WTC11 (cell line): ENCODE data around the gene STK32C. TPM values are rescaled to one million over a fixed set of nuclear protein-coding genes. Genes with fewer than 3 reads are reported as not detected.

Experiments
- ATAC-seq: fragments of 200-7000 bp; cut with Tn5 transposase; 2 replicates; pipeline ENCODE4 v1.10.0; 2021; ENCODE audit warnings: mild to moderate bottlenecking, moderate library complexity
- CTCF ChIA-PET: fragments of 300-600 bp; sonication (Branson Sonifier 250); formaldehyde crosslinking; loops from one replicate; lab custom pipeline; 2021; ENCODE audit warnings: antibody characterized with exemption; lab: Charles Lee
- POLR2A ChIA-PET: fragments of 350-600 bp; sonication (Branson Sonifier 250); formaldehyde crosslinking; loops from one replicate; lab custom pipeline; 2021; ENCODE audit warnings: antibody characterized with exemption; lab: Charles Lee
- DNase-seq: peaks from one replicate; pipeline ENCODE4 v3.0.0; 2021; ENCODE audit warnings: low spot score
- H3K27ac Mint-ChIP-seq: 2 replicates; pipeline ENCODE4 v1.8.0; 2021; ENCODE audit warnings: mixed read lengths
- H3K27me3 Mint-ChIP-seq: 2 replicates; pipeline ENCODE4 v1.8.0; 2021; ENCODE audit warnings: low read depth, mild to moderate bottlenecking, moderate library complexity, mixed read lengths
- H3K36me3 Mint-ChIP-seq: 2 replicates; pipeline ENCODE4 v1.8.0; 2021; ENCODE audit warnings: mixed read lengths
- H3K4me1 Mint-ChIP-seq: 2 replicates; pipeline ENCODE4 v1.8.0; 2022; ENCODE audit warnings: mixed read lengths
- H3K4me3 Mint-ChIP-seq: 2 replicates; pipeline ENCODE4 v1.8.0; 2021; ENCODE audit warnings: mild to moderate bottlenecking, moderate library complexity, mixed read lengths
- H3K9me3 Mint-ChIP-seq: 2 replicates; pipeline ENCODE4 v1.8.0; 2021; ENCODE audit warnings: mixed read lengths
- ATF1 ChIP-seq: sonication (generic); formaldehyde crosslinking; IDR thresholded peaks from 2 replicates; pipeline ENCODE4 v1.8.1; 2023; ENCODE audit warnings: mild to moderate bottlenecking, moderate library complexity, missing genetic modification reagents
- CBFB ChIP-seq: sonication (generic); formaldehyde crosslinking; IDR thresholded peaks from 2 replicates; pipeline ENCODE4 v1.8.1; 2022; ENCODE audit warnings: mild to moderate bottlenecking, low read depth, missing genetic modification reagents
- EMX1 ChIP-seq: fragments of 250-450 bp; sonication (Bioruptor Pico); IDR thresholded peaks from 2 replicates; pipeline ENCODE4 v1.8.0; 2021; ENCODE audit warnings: mild to moderate bottlenecking
- GABPB1 ChIP-seq: sonication (generic); formaldehyde crosslinking; IDR thresholded peaks from 2 replicates; pipeline ENCODE4 v1.8.1; 2023; ENCODE audit warnings: mild to moderate bottlenecking, missing genetic modification reagents
- GRHL2 ChIP-seq: fragments of 250-450 bp; sonication (Bioruptor Pico); IDR thresholded peaks from 2 replicates; pipeline ENCODE4 v1.8.0; 2022; ENCODE audit warnings: mild to moderate bottlenecking, moderate library complexity; ENCODE audit not compliant: insufficient replicate concordance, severe bottlenecking
- HMGA2 ChIP-seq: fragments of 250-450 bp; sonication (Bioruptor Pico); IDR thresholded peaks from 2 replicates; pipeline ENCODE4 v1.4.0; 2021; ENCODE audit warnings: mild to moderate bottlenecking, moderate library complexity
- IRF2 ChIP-seq: sonication (generic); formaldehyde crosslinking; IDR thresholded peaks from 2 replicates; pipeline ENCODE4 v1.8.0; 2022; ENCODE audit warnings: low read depth, missing genetic modification reagents, borderline replicate concordance
- JAZF1 ChIP-seq: fragments of 250-450 bp; sonication (Bioruptor Pico); IDR thresholded peaks from 2 replicates; pipeline ENCODE4 v1.9.0; 2021; ENCODE audit warnings: moderate library complexity, mild to moderate bottlenecking, inconsistent platforms
- KAT7 ChIP-seq: sonication (generic); formaldehyde crosslinking; IDR thresholded peaks from 2 replicates; pipeline ENCODE4 v1.8.1; 2023; ENCODE audit warnings: missing genetic modification reagents, mild to moderate bottlenecking, borderline replicate concordance
- MYBL2 ChIP-seq: sonication (generic); formaldehyde crosslinking; IDR thresholded peaks from 2 replicates; pipeline ENCODE4 v1.8.1; 2023; ENCODE audit warnings: mild to moderate bottlenecking, moderate library complexity, missing genetic modification reagents
- NR1H2 ChIP-seq: sonication (generic); formaldehyde crosslinking; IDR thresholded peaks from 2 replicates; pipeline ENCODE4 v1.9.0; 2021; ENCODE audit warnings: mild to moderate bottlenecking, moderate library complexity, missing genetic modification reagents
- NR2C2 ChIP-seq: sonication (generic); formaldehyde crosslinking; IDR thresholded peaks from 2 replicates; pipeline ENCODE4 v1.8.0; 2022; ENCODE audit warnings: mild to moderate bottlenecking, missing genetic modification reagents
- STAT6 ChIP-seq: sonication (generic); formaldehyde crosslinking; conservative IDR thresholded peaks from 2 replicates; pipeline ENCODE4 v1.8.1; 2023; ENCODE audit warnings: mild to moderate bottlenecking, low read depth, missing genetic modification reagents, moderate library complexity
- TCF7 ChIP-seq: sonication (generic); formaldehyde crosslinking; IDR thresholded peaks from 2 replicates; pipeline ENCODE4 v1.8.0; 2022; ENCODE audit warnings: mild to moderate bottlenecking, low read depth, missing genetic modification reagents, moderate library complexity
- USF1 ChIP-seq: sonication (generic); formaldehyde crosslinking; IDR thresholded peaks from 2 replicates; pipeline ENCODE4 v1.8.0; 2022; ENCODE audit warnings: mild to moderate bottlenecking, missing genetic modification reagents
- ZBTB43 ChIP-seq: sonication (generic); formaldehyde crosslinking; IDR thresholded peaks from 2 replicates; pipeline ENCODE4 v1.8.1; 2023; ENCODE audit warnings: mild to moderate bottlenecking, missing genetic modification reagents
- ZNF317 ChIP-seq: sonication (generic); formaldehyde crosslinking; IDR thresholded peaks from 2 replicates; pipeline ENCODE4 v1.8.1; 2023; ENCODE audit warnings: low read depth, mild to moderate bottlenecking, moderate library complexity, missing genetic modification reagents, borderline replicate concordance
- ZNF416 ChIP-seq: fragments of 250-450 bp; sonication (Bioruptor Pico); IDR thresholded peaks from 2 replicates; pipeline ENCODE4 v1.9.0; 2021; ENCODE audit warnings: mild to moderate bottlenecking, inconsistent platforms
- ZNF512 ChIP-seq: sonication (generic); formaldehyde crosslinking; IDR thresholded peaks from 2 replicates; pipeline ENCODE4 v1.8.1; 2022; ENCODE audit warnings: missing genetic modification reagents, borderline replicate concordance
- total RNA-seq: library from RNA; stranded (reverse); gene quantifications from 3 replicates; pipeline ENCODE4 v1.2.3, GENCODE V29; 2021
- TF ChIP-seq, protein P1 (sequence below): fragments of 250-450 bp; sonication (Bioruptor Pico); IDR thresholded peaks from 2 replicates; pipeline ENCODE4 v1.9.0; 2021; ENCODE audit warnings: mild to moderate bottlenecking
- TF ChIP-seq, protein P2 (sequence below): sonication (generic); formaldehyde crosslinking; IDR thresholded peaks from 2 replicates; pipeline ENCODE4 v1.8.1; 2023; ENCODE audit warnings: mild to moderate bottlenecking, missing genetic modification reagents, moderate library complexity
- TF ChIP-seq, protein P3 (sequence below): fragments of 250-450 bp; sonication (Bioruptor Pico); IDR thresholded peaks from 2 replicates; pipeline ENCODE4 v1.9.0; 2021; ENCODE audit warnings: moderate library complexity, mild to moderate bottlenecking, inconsistent platforms, borderline replicate concordance

STK32C gene
- total RNA-seq, 1 experiment from 2014 or later, result 20.7 TPM

DNA sequence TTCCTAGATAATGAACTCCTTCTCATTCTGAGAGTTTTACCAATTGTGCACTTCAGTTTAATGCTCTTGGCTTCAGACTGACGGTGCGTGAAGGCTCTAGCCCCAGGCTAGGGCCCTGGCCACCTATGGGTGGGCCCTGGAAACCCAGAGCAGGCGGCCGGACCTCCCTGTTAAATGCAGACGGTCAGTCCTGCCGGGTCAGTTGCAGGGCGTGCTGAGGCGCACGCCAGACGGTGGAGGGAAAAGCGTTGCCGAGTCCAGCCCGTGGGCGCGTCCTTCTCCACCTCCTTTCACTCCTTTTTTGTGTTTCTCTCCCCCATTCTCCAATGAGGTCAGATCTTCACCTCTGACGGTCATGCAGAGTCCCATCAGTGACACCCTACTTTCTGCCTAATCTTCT, 118.7 kb downstream of the STK32C start (continued):
- TF ChIP-seq, protein P1, sequence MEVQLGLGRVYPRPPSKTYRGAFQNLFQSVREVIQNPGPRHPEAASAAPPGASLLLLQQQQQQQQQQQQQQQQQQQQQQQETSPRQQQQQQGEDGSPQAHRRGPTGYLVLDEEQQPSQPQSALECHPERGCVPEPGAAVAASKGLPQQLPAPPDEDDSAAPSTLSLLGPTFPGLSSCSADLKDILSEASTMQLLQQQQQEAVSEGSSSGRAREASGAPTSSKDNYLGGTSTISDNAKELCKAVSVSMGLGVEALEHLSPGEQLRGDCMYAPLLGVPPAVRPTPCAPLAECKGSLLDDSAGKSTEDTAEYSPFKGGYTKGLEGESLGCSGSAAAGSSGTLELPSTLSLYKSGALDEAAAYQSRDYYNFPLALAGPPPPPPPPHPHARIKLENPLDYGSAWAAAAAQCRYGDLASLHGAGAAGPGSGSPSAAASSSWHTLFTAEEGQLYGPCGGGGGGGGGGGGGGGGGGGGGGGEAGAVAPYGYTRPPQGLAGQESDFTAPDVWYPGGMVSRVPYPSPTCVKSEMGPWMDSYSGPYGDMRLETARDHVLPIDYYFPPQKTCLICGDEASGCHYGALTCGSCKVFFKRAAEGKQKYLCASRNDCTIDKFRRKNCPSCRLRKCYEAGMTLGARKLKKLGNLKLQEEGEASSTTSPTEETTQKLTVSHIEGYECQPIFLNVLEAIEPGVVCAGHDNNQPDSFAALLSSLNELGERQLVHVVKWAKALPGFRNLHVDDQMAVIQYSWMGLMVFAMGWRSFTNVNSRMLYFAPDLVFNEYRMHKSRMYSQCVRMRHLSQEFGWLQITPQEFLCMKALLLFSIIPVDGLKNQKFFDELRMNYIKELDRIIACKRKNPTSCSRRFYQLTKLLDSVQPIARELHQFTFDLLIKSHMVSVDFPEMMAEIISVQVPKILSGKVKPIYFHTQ (CRISPR knock-in tag), result no peak
- TF ChIP-seq GRHL2 (CRISPR knock-in tag) (no peak), GABPB1 (CRISPR knock-in tag) (no peak)

DNA sequence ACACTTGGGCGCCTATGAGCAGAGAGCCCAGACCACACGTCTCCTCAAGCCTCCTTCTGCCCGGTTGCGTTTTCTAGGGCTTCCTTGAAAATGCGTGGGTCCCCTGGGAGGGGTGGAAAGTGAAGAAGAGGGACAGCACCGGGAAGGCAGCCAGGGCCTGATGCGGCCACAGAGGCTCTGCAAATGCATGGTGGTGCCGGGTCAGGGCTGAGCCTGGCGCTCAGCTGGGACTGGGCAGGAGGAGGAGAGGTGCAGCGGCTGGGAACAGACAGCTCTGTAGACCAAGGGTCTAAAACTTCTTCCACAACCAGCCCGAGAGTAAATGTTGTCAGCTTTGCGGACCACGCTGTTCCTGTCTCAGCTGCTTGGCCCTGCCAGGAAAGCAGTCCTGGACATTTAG, 119.4 kb downstream of the STK32C start:
- DNase-seq (no peak), ATAC-seq (no peak)
- CTCF ChIA-PET, result interaction anchor here (0.7 to 1.6 kb wide), 3 partner anchors 12 to 467 kb away, joined by 3 to 5 read pairs (median 3); no protein-coding TSS in a partner anchor
- H3K27me3 Mint-ChIP-seq, result peaks cover 59% of the 10 kb centered on the region
- peaks cover 9% of the 10 kb centered on the region for H3K4me1 Mint-ChIP-seq
- POLR2A ChIA-PET, result no interaction called here
- peaks cover 10% of the 10 kb centered on the region; the same call in 1 of the 2 replicates for H3K36me3 Mint-ChIP-seq
- H3K4me3 Mint-ChIP-seq, result peak overlapping the region; percentile 59
- peaks cover 4% of the 10 kb centered on the region for H3K9me3 Mint-ChIP-seq
- no peak overlapping the region for H3K27ac Mint-ChIP-seq
- TF ChIP-seq NR1H2 (CRISPR knock-in tag) (no peak), KAT7 (no peak), ZNF512 (CRISPR knock-in tag) (no peak), ZNF416 (CRISPR knock-in tag) (no peak), NR2C2 (no peak), TCF7 (CRISPR knock-in tag) (no peak), IRF2 (CRISPR knock-in tag) (no peak), CBFB (no peak), EMX1 (CRISPR knock-in tag) (no peak)
- TF ChIP-seq, protein P2, sequence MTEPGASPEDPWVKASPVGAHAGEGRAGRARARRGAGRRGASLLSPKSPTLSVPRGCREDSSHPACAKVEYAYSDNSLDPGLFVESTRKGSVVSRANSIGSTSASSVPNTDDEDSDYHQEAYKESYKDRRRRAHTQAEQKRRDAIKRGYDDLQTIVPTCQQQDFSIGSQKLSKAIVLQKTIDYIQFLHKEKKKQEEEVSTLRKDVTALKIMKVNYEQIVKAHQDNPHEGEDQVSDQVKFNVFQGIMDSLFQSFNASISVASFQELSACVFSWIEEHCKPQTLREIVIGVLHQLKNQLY (CRISPR knock-in tag), result no peak
- TF ChIP-seq, all 79 proteins: peak for 0

DNA sequence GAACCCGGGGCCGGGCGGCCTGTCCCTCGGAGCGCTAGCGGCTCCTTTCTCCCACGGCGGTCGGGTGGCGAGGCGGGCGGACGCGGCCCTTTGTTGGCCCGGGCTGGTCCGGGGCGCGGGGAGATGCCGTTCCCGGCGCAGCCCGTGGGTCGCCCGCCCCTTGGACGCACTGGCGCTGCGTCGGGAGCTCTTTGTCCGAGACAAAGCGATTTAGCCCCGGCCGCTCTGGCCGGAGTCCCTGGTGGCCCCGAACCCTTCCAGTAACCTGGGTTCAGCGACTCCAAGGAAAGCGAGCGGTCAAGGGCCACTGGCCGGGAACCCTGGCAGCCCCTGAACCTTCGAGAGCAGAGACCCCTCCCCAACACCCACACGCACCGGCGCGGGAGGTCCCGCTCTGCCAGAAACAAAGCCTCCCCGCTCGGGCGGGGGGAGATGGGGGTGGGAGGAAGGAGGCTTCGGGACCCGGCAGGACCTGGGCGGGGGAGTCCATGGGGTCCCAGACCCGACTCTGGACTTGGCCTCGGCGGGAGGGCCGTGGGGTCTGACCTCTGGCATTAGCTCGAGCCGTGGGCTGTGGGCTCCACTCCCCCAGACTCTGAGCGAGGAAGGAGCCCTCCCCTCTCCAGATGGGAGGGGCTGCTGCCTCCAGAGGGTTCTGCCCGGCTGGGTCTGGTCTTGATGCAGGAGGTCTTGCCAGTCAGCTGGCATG, 120.2 kb downstream of the STK32C start:
- CTCF ChIA-PET, result interaction anchor here (0.7 to 1.6 kb wide), 5 partner anchors 11 to 467 kb away, joined by 3 to 5 read pairs (median 3); no protein-coding TSS in a partner anchor
- POLR2A ChIA-PET, result no interaction called here
- peak; percentile 37 for ATAC-seq
- H3K36me3 Mint-ChIP-seq, result peaks cover 8% of the 10 kb centered on the region; the same call in 1 of the 2 replicates
- H3K9me3 Mint-ChIP-seq, result peaks cover 4% of the 10 kb centered on the region
- peaks cover 9% of the 10 kb centered on the region for H3K4me1 Mint-ChIP-seq
- peaks cover 63% of the 10 kb centered on the region for H3K27me3 Mint-ChIP-seq
- peak; percentile 37 for DNase-seq
- no peak overlapping the region for H3K27ac Mint-ChIP-seq
- peak overlapping the region; percentile 59 for H3K4me3 Mint-ChIP-seq
- TF ChIP-seq NR1H2 (CRISPR knock-in tag) (no peak), ZNF317 (CRISPR knock-in tag) (no peak), MYBL2 (no peak), JAZF1 (CRISPR knock-in tag) (no peak), ZBTB43 (CRISPR knock-in tag) (no peak), STAT6 (CRISPR knock-in tag) (no peak), HMGA2 (CRISPR knock-in tag) (no peak), GRHL2 (CRISPR knock-in tag) (no peak), ATF1 (CRISPR knock-in tag) (no peak), TCF7 (CRISPR knock-in tag) (no peak), USF1 (no peak)
- TF ChIP-seq, protein P3, sequence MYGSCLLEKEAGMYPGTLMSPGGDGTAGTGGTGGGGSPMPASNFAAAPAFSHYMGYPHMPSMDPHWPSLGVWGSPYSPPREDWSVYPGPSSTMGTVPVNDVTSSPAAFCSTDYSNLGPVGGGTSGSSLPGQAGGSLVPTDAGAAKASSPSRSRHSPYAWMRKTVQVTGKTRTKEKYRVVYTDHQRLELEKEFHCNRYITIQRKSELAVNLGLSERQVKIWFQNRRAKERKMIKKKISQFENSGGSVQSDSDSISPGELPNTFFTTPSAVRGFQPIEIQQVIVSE (CRISPR knock-in tag), result no peak
